Neural cell (in vitro differentiated cells): ENCODE data around the gene RBM10. TPM values are rescaled to one million over a fixed set of nuclear protein-coding genes. Genes with fewer than 3 reads are reported as not detected.

Source experiments
- H2AFZ ChIP-seq: fragments of 200-600, 300-800 bp; sonication (generic), shearing (Covaris generic); 2 replicates; pipeline ENCODE4 v1.6.0; 2014; ENCODE audit warnings: low read depth, mild to moderate bottlenecking, antibody characterized with exemption, low read length, moderate library complexity
- H3F3A ChIP-seq: fragments of 200-600 bp; shearing (Covaris generic); 2 replicates; pipeline ENCODE4 v1.6.1; 2016; ENCODE audit warnings: mild to moderate bottlenecking, moderate library complexity, mixed read lengths, antibody characterized with exemption, low read length; ENCODE audit not compliant: insufficient read depth, poor library complexity, severe bottlenecking
- H3K27ac ChIP-seq: fragments of 200-600, 300-800 bp; sonication (generic), shearing (Covaris generic); 2 replicates; pipeline ENCODE4 v1.5.1; 2014; ENCODE audit warnings: mild to moderate bottlenecking, low read length, moderate library complexity
- H3K27me3 ChIP-seq: fragments of 300-800, 200-600 bp; sonication (generic), shearing (Covaris generic); 2 replicates; pipeline ENCODE4 v1.6.0; 2014; ENCODE audit warnings: mild to moderate bottlenecking, low read depth, low read length, moderate library complexity; ENCODE audit not compliant: insufficient read depth
- H3K36me3 ChIP-seq: fragments of 300-800, 200-600 bp; sonication (generic), shearing (Covaris generic); 2 replicates; pipeline ENCODE4 v1.5.1; 2014; ENCODE audit warnings: mild to moderate bottlenecking, antibody characterized with exemption, low read length, moderate library complexity; ENCODE audit not compliant: insufficient read depth
- H3K4me2 ChIP-seq: fragments of 300-800, 200-600 bp; sonication (generic), shearing (Covaris generic); 2 replicates; pipeline ENCODE4 v1.6.0; 2014; ENCODE audit warnings: mild to moderate bottlenecking, low read length
- H3K4me3 ChIP-seq: fragments of 300-800, 200-600 bp; sonication (generic), shearing (Covaris generic); 2 replicates; pipeline ENCODE4 v1.5.1; 2014; ENCODE audit warnings: mild to moderate bottlenecking, low read length, moderate library complexity
- H3K79me2 ChIP-seq: fragments of 200-600 bp; shearing (Covaris generic); replicated peaks from 2 replicates; pipeline ENCODE4 v1.6.0; 2014; ENCODE audit warnings: mild to moderate bottlenecking, low read length, moderate library complexity; ENCODE audit not compliant: insufficient read depth
- H3K9ac ChIP-seq: fragments of 300-800, 200-600 bp; sonication (generic), shearing (Covaris generic); 2 replicates; pipeline ENCODE4 v1.6.1; 2016; ENCODE audit warnings: mild to moderate bottlenecking, low read length, mixed read lengths
- H3K9me2 ChIP-seq: fragments of 200-600 bp; shearing (Covaris generic); 2 replicates; pipeline ENCODE4 v1.6.1; 2016; ENCODE audit warnings: mild to moderate bottlenecking, low read length, mixed read lengths; ENCODE audit not compliant: insufficient read depth
- H3K9me3 ChIP-seq: fragments of 200-600, 300-800 bp; sonication (generic), shearing (Covaris generic); 2 replicates; pipeline ENCODE4 v1.6.1; 2016; ENCODE audit warnings: mild to moderate bottlenecking, mixed run types, low read length, moderate library complexity, mixed read lengths
- H4K20me1 ChIP-seq: fragments of 200-600 bp; shearing (Covaris generic); 2 replicates; pipeline ENCODE4 v1.6.1; 2016; ENCODE audit warnings: mild to moderate bottlenecking, mixed run types; ENCODE audit not compliant: insufficient read depth
- CTCF ChIP-seq: fragments of 450-650 bp; IDR thresholded peaks from 2 replicates; pipeline ENCODE4 v1.5.1; 2014; ENCODE audit warnings: antibody characterized with exemption, mild to moderate bottlenecking, moderate library complexity; ENCODE audit not compliant: poor library complexity, severe bottlenecking
- EP300 ChIP-seq: fragments of 450-650 bp; conservative IDR thresholded peaks from 2 replicates; pipeline ENCODE4 v1.6.1; 2014; ENCODE audit warnings: antibody characterized with exemption, mild to moderate bottlenecking, moderate library complexity; ENCODE audit not compliant: poor library complexity, severe bottlenecking
- EZH2 ChIP-seq: fragments of 200-600, 300-800 bp; shearing (Covaris generic), sonication (generic); IDR thresholded peaks from 2 replicates; pipeline ENCODE4 v1.6.1; 2014; ENCODE audit warnings: antibody characterized with exemption, low read length, borderline replicate concordance, mild to moderate bottlenecking; ENCODE audit not compliant: insufficient read depth, poor library complexity, severe bottlenecking
- MXI1 ChIP-seq: fragments of 450-650 bp; conservative IDR thresholded peaks from 2 replicates; pipeline ENCODE4 v1.6.1; 2014; ENCODE audit warnings: antibody characterized with exemption, mild to moderate bottlenecking; ENCODE audit not compliant: poor library complexity, severe bottlenecking
- POLR2AphosphoS5 ChIP-seq: IDR thresholded peaks from 2 replicates; pipeline ENCODE4 v1.6.1; 2012
- RAD21 ChIP-seq: fragments of 450-650 bp; conservative IDR thresholded peaks from 2 replicates; pipeline ENCODE4 v1.6.1; 2014; ENCODE audit warnings: antibody characterized with exemption, mild to moderate bottlenecking, moderate library complexity
- REST ChIP-seq: IDR thresholded peaks from 2 replicates; pipeline ENCODE4 v1.6.1; 2012; ENCODE audit warnings: borderline replicate concordance
- SMC3 ChIP-seq: fragments of 450-650 bp; conservative IDR thresholded peaks from 2 replicates; pipeline ENCODE4 v1.6.1; 2014; ENCODE audit warnings: antibody characterized with exemption, mild to moderate bottlenecking, moderate library complexity; ENCODE audit not compliant: poor library complexity
- TAF1 ChIP-seq: IDR thresholded peaks from 2 replicates; pipeline ENCODE4 v1.6.1; 2012; ENCODE audit warnings: low read depth
- polyA plus RNA-seq: library from polyadenylated mRNA; depleted of rRNA; stranded (reverse); fragments of >200 nt; gene quantifications from 2 replicates; pipeline ENCODE4 v1.2.3, GENCODE V29; 2014

RBM10 gene
- polyA plus RNA-seq, 1 donor from 2014 or later = 53.1 TPM

GRCh38 chrX:47209508-47210238, 64.7 kb downstream of the RBM10 start:
- TF ChIP-seq REST (no peak), SMC3 (no peak), EZH2 (no peak), RAD21 (no peak), POLR2AphosphoS5 (no peak), CTCF (no peak), TAF1 (no peak), EP300 (no peak), MXI1 (no peak)
- Histone ChIP-seq H3K9me3 (no peaks in the 10 kb centered on the region), H3K9ac (no peak overlapping the region), H3F3A (no peaks in the 10 kb centered on the region), H3K27me3 (no peaks in the 10 kb centered on the region), H2AFZ (no peak overlapping the region), H4K20me1 (no peaks in the 10 kb centered on the region), H3K4me3 (no peak overlapping the region), H3K79me2 (no peaks in the 10 kb centered on the region), H3K27ac (no peak overlapping the region), H3K36me3 (no peaks in the 10 kb centered on the region), H3K4me2 (no peak overlapping the region), H3K9me2 (no peaks in the 10 kb centered on the region)

GRCh38 chrX:47210661-47211425, 65.8 kb downstream of the RBM10 start:
- Histone ChIP-seq H3K9ac (no peak overlapping the region), H3K9me2 (no peaks in the 10 kb centered on the region), H3F3A (no peaks in the 10 kb centered on the region), H3K9me3 (no peaks in the 10 kb centered on the region), H4K20me1 (no peaks in the 10 kb centered on the region), H3K36me3 (no peaks in the 10 kb centered on the region), H3K4me3 (no peak overlapping the region), H2AFZ (no peak overlapping the region), H3K27ac (no peak overlapping the region), H3K27me3 (no peaks in the 10 kb centered on the region), H3K79me2 (no peaks in the 10 kb centered on the region), H3K4me2 (no peak overlapping the region)
- no peak for TF ChIP-seq TAF1
- no peak for TF ChIP-seq MXI1
- TF ChIP-seq EZH2 = no peak
- TF ChIP-seq REST = no peak
- TF ChIP-seq SMC3 = no peak
- TF ChIP-seq RAD21 = no peak
- TF ChIP-seq CTCF = no peak
- TF ChIP-seq EP300 = no peak
- TF ChIP-seq POLR2AphosphoS5 = no peak
